Mammary epithelial cell (primary cell): ENCODE measurements around the gene USP49.

Experiments
- CTCF ChIP-seq, 2 donors: IDR thresholded peaks in 1 of 2; conservative IDR thresholded peaks in 1 of 2; 2 replicates each; pipeline ENCODE4 v1.5.1; 2011 to 2012; ENCODE audit warnings: inconsistent platforms in 2 of 2, low read length in 2 of 2, mild to moderate bottlenecking in 2 of 2, control low read depth in 1 of 2, low read depth in 1 of 2; ENCODE audit not compliant: insufficient read depth in 1 of 2; ENCODE audit errors: extremely low read depth in 1 of 2
- EZH2 ChIP-seq: IDR thresholded peaks from 2 replicates; pipeline ENCODE4 v1.6.1; 2012; ENCODE audit warnings: low read length, inconsistent platforms, borderline replicate concordance

GRCh38 chr6:41859356-41859755 lies 35.8 kb downstream of the USP49 start:
- TF ChIP-seq CTCF (conservative IDR thresholded peaks at IDR 0.05 in 1 of 2, IDR thresholded peaks at IDR 0.05 in 1 of 2; ENCODE audit: extremely low read depth in 1 of 2, insufficient read depth in 1 of 2, low read depth in 1 of 2, low read length in 2 of 2) = no peak
- TF ChIP-seq EZH2 = no peak
